SK-N-SH (cell line): ENCODE results near the gene MEP1A.

Source experiments
- CTCF ChIP-seq: fragments of 200-600 bp; sonication (generic); IDR thresholded peaks from 2 replicates; pipeline ENCODE4 v1.6.1; 2017; ENCODE audit warnings: antibody characterized with exemption, mild to moderate bottlenecking, moderate library complexity
- EP300 ChIP-seq, 2 experiments: IDR thresholded peaks; 2 replicates each; pipeline versions ENCODE4 v1.4.0 to v1.6.1; 2012; ENCODE audit warnings: borderline replicate concordance in 1 of 2, low read depth in 1 of 2, low read length in 1 of 2
- EZH2phosphoT487 ChIP-seq: fragments of 200-600 bp; sonication (generic); IDR thresholded peaks from 2 replicates; pipeline ENCODE4 v1.6.1; 2017; ENCODE audit warnings: low read depth, mixed run types, mild to moderate bottlenecking, antibody characterized with exemption, moderate library complexity, borderline replicate concordance
- JUND ChIP-seq: IDR thresholded peaks from 2 replicates; pipeline ENCODE4 v1.4.0; 2012
- MAX ChIP-seq: IDR thresholded peaks from 2 replicates; pipeline ENCODE4 v1.4.0; 2012; ENCODE audit warnings: low read depth
- MEF2A ChIP-seq: IDR thresholded peaks from 2 replicates; pipeline ENCODE4 v1.4.0; 2012; ENCODE audit warnings: low read depth, borderline replicate concordance
- POLR2AphosphoS5 ChIP-seq: IDR thresholded peaks from 2 replicates; pipeline ENCODE4 v1.6.1; 2012; ENCODE audit warnings: low read depth, low read length
- REST ChIP-seq: IDR thresholded peaks from 2 replicates; pipeline ENCODE4 v1.6.1; 2012; ENCODE audit warnings: mild to moderate bottlenecking, low read depth, low read length, moderate library complexity
- RFX5 ChIP-seq: IDR thresholded peaks from 2 replicates; pipeline ENCODE4 v1.6.1; 2012; ENCODE audit warnings: mild to moderate bottlenecking, improper control_type of control experiment, low read length
- SMC3 ChIP-seq: IDR thresholded peaks from 2 replicates; pipeline ENCODE4 v1.6.1; 2012; ENCODE audit warnings: low read depth, low read length, improper control_type of control experiment
- TEAD4 ChIP-seq: IDR thresholded peaks from 2 replicates; pipeline ENCODE4 v1.4.0; 2012; ENCODE audit warnings: mild to moderate bottlenecking, borderline replicate concordance; ENCODE audit not compliant: insufficient read depth
- USF1 ChIP-seq: IDR thresholded peaks from 2 replicates; pipeline ENCODE4 v1.4.0; 2012; ENCODE audit warnings: low read depth, borderline replicate concordance
- USF2 ChIP-seq: fragments of 150-350 bp; IDR thresholded peaks from 2 replicates; pipeline ENCODE4 v1.6.1; 2017; ENCODE audit warnings: antibody characterized with exemption, low read length, low read depth, borderline replicate concordance

- TF ChIP-seq REST (no peak), CTCF (no peak), TEAD4 (no peak), EZH2phosphoT487 (no peak), MAX (no peak), RFX5 (no peak), POLR2AphosphoS5 (no peak), USF2 (no peak), SMC3 (no peak), EP300 (IDR thresholded peaks at IDR 0.05; ENCODE audit: borderline replicate concordance in 1 of 2, low read depth in 1 of 2, low read length in 1 of 2) (no peak), JUND (no peak), MEF2A (no peak), USF1 (no peak)
Observed at GRCh38 chr6:46788791-46789190, 4.4 kb upstream of the MEP1A start.
